Right renal pelvis (tissue), 4 donors: Measurements from ENCODE around the gene ZNF280D. TPM values are rescaled to one million over a fixed set of nuclear protein-coding genes. Genes with fewer than 3 reads are reported as not detected.
"Not testable (repeated sequence)": the region's sequence is repeated elsewhere in the genome, so short reads cannot be mapped to it uniquely, and the experiment has no call there.

Experiments used
- DNase-seq, 4 donors: peaks; one replicate each; pipeline ENCODE4 v3.0.0-alpha.2; 2013; ENCODE audit warnings: low read depth in 4 of 4, low spot score in 3 of 4, missing footprints in 1 of 4
- polyA plus RNA-seq, 4 donors: library from polyadenylated mRNA; unstranded; fragments of 120-200 nt; gene quantifications; one replicate each; pipeline ENCODE4 v1.2.1, GENCODE V29; 2013; ENCODE audit not compliant: insufficient read length in 4 of 4

Gene ZNF280D
- polyA plus RNA-seq: 10 to 100 TPM; 37.5 to 52.0 (median 48.4) TPM

- peak; percentile 74 to 79 (median 75) for DNase-seq
These were observed at the start of gene ZNF280D for GRCh38 chr15:56733136-56734012. TSS of gene ZNF280D (minus strand) at chr15:56733509. CDS start at chr15:56707109, 26,400 bp downstream.

- DNase-seq: no peak
These were observed 49.0 kb upstream of the ZNF280D start for GRCh38 chr15:56782306-56782705.

GRCh38 chr15:56781666-56782065, 48.4 kb upstream of the ZNF280D start:
- no peak for DNase-seq

GRCh38 chr15:56780102-56780725, 46.9 kb upstream of the ZNF280D start:
- DNase-seq: not testable (repeated sequence)

GRCh38 chr15:56779449-56779848, 46.1 kb upstream of the ZNF280D start:
- DNase-seq: not testable (repeated sequence)

- DNase-seq: no peak
These were observed 45.5 kb upstream of the ZNF280D start for GRCh38 chr15:56778761-56779160.

GRCh38 chr15:56776839-56777238, 43.5 kb upstream of the ZNF280D start:
- DNase-seq: no peak

GRCh38 chr15:56775641-56776040, 42.3 kb upstream of the ZNF280D start:
- DNase-seq: no peak

- no peak for DNase-seq
These were observed 41.0 kb upstream of the ZNF280D start for GRCh38 chr15:56774356-56774755.

GRCh38 chr15:56772868-56773639, 39.7 kb upstream of the ZNF280D start:
- DNase-seq: no peak

- no peak for DNase-seq
These were observed 36.9 kb upstream of the ZNF280D start for GRCh38 chr15:56770173-56770572.

GRCh38 chr15:56767315-56767714, 34.0 kb upstream of the ZNF280D start:
- no peak for DNase-seq

- no peak for DNase-seq
These were observed 31.9 kb upstream of the ZNF280D start for GRCh38 chr15:56765251-56765650.

GRCh38 chr15:56763141-56763895, 30.0 kb upstream of the ZNF280D start:
- DNase-seq: no peak

- no peak for DNase-seq
These were observed 26.9 kb upstream of the ZNF280D start for GRCh38 chr15:56760186-56760585.

GRCh38 chr15:56759450-56759845, 26.1 kb upstream of the ZNF280D start:
- DNase-seq: no peak

GRCh38 chr15:56758770-56759449, 25.6 kb upstream of the ZNF280D start:
- DNase-seq: no peak

GRCh38 chr15:56757875-56758274, 24.6 kb upstream of the ZNF280D start:
- DNase-seq: no peak

- DNase-seq: no peak
These were observed 21.6 kb upstream of the ZNF280D start for GRCh38 chr15:56754772-56755370.
